NCI-H526 (cell line): ENCODE results near the gene PM20D2.
"Not testable (repeated sequence)": the region's sequence is repeated elsewhere in the genome, so short reads cannot be mapped to it uniquely, and the experiment has no call there.

Source experiments
- DNase-seq, 2 experiments: peaks; one replicate each; lab custom pipeline; 2025; lab: John Stamatoyannopoulos, UW

Gene PM20D2, protein sequence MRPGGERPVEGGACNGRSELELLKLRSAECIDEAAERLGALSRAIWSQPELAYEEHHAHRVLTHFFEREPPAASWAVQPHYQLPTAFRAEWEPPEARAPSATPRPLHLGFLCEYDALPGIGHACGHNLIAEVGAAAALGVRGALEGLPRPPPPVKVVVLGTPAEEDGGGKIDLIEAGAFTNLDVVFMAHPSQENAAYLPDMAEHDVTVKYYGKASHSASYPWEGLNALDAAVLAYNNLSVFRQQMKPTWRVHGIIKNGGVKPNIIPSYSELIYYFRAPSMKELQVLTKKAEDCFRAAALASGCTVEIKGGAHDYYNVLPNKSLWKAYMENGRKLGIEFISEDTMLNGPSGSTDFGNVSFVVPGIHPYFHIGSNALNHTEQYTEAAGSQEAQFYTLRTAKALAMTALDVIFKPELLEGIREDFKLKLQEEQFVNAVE

DNA sequence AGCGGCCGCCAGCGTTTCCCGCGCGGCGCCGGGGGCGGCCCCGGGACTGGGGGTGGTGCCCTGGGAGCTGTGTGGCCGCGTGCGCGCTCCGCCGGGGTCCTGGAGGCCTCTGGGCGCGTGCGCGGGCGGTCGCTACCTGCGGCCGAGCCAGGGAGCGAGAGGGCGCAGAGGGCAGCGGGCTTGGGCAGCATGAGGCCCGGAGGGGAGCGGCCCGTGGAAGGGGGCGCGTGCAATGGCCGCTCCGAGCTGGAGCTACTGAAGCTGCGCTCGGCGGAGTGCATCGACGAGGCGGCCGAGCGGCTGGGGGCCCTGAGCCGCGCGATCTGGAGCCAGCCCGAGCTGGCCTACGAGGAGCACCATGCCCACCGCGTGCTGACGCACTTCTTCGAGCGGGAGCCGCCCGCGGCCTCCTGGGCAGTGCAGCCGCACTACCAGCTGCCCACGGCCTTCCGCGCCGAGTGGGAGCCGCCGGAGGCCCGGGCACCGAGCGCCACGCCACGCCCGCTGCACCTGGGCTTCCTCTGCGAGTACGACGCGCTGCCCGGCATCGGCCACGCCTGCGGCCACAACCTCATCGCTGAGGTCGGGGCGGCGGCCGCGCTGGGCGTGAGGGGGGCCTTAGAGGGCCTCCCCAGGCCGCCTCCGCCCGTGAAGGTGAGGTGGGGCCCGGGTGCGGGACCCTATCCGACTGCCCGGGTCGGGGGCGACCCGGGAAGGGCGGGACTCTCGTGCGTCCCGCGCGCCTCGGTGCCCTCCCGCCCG lies at the start of gene PM20D2:
TSS of gene PM20D2 (plus strand) at position 100 of the 762 bp plus-strand sequence. CDS start at position 190, 90 bp downstream.
- DNase-seq = peak; percentile 28 to 83

DNA sequence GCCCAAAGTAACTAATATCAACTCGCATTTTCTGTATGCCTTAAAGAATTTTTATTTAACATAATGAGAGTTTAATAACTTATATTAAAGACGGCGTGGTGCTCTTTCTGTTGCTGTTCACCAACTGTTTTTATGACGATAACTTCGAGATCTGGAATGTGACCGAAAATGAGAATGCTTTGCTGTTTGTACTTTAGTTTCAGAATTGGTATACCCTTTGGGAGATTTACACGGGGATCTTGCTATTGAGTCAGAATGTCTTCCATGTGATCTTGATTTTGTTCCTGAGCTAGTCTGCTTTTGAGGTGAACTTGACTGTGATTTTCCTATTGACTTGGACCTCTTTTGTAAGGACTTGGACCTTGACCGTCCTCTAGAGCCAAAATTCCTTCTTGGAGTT lies 47.4 kb upstream of the PM20D2 start:
- no peak for DNase-seq

DNA sequence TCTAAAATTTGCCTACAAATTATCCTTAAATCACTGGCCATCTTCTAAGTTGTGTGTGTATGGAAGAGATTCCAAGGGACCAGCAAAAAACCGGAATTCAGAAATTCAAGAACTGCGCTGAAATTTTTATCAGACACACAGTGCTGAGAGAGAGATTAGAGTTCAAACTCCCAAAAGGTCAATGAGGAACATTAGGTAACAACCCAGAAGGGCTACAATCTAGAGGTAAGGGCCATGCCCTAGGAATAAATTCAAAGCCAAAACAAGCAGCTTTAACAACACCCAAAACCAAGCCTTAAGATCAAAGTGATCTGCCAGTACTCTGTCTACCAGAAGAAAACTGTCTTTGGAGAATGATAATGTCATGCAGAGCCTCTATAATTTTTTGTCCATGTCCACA lies 45.7 kb upstream of the PM20D2 start:
- no peak for DNase-seq

DNA sequence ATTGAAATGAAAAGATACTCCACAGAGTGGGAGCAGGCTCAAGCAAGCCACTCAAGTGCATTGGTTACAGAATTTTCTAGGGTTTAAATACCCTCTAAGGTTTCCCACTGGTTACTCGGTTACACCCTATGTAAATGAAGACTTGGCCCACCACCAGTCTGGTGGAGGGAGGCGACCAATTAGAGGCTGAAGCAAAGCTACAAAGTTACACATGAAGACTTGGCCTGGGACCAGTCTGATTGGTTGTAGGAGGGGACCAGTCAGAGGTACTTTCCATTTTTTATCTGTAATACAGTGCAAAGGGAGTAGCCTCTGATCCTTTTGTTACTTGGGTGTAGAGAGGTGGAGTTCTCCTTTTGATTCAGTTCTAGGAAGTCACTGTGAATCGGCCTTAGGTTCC lies 35.6 kb upstream of the PM20D2 start:
- no peak for DNase-seq

DNA sequence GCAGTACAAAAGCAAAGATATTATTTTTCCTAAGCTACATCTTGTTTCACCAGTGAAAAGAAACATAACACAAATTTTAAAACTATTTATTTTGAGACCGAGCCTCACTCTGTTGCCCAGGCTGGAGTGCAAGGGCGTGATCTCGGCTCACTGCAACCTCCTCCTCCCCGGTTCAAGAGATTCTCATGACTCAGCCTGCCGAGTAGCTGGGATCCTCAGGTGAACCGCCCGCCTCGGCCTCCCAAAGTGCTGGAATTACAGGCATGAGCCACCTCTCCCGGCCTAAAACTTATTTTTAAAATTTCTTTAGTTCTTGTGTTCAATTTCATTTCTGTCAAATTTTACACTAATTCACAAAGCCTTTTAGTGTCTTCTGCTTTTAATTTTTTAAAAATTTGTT lies 33.9 kb upstream of the PM20D2 start:
- DNase-seq = no peak

DNA sequence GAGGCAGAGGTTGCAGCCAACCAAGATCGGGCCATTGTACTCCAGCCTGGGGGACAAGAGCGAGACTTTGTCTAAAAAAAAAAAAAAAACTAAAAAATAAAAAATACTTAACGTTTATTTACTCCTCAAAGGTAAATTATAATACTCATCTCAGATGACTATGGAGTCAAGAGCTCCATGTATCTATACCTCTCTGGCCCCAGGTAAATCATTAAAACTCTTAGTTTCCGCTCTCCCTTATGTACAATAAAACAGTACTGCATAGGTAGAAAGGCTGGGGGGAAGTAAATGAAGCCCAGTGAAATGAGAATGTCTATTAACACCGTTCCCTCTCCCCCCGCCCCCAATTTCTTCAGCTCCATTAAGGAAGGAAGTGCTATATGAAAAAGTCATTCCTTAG lies 29.2 kb upstream of the PM20D2 start:
- no peak for DNase-seq

DNA sequence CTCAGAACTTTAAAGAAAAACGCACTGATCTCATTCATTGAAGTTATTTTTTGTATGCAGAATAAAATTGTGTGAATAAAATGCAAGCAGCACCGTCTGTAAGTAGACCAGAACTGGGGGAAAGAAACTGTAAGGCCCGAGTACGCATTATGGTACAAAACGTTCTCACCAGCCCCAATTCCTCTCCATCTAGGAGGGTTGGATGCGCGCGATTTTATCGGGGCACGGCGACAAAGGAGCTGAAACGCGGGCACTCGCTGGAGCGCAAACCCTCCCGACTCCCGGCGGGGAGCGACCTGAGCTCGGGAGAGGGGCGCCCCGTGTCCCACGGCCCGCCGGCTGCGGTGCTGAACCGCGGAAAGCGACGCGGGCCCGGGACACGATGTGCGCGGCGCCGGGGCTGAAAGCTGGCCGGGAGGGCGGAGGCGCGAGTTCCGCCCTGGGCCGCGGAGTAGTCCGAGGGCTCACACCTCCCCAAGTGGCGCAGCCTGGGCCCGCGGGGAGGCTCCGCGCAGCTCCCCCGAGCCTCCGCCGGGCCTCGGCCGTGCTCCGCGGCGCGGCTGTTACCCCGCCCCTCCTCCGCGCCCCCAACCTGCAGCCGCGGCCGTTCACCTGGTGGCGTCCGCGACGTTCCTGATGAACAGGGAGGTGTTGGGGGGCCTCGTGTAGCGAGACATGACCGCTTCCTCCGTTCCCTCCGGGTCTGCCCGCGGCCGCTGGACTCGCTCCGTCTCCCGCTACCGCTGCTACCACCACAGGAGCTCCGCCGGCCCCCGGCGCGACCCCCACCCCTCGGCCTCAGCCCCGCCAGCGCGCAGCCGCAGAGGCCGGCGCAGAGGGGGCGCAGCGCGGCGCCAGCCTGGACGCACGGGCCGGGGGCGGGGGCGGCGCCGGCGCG lies 28.4 kb upstream of the PM20D2 start, which contains the start of gene SRSF12:
TSS of gene SRSF12 (minus strand) at position 861 of the 898 bp plus-strand sequence. CDS start at position 677, 184 bp downstream.
- DNase-seq = peak; percentile 29 to 86

DNA sequence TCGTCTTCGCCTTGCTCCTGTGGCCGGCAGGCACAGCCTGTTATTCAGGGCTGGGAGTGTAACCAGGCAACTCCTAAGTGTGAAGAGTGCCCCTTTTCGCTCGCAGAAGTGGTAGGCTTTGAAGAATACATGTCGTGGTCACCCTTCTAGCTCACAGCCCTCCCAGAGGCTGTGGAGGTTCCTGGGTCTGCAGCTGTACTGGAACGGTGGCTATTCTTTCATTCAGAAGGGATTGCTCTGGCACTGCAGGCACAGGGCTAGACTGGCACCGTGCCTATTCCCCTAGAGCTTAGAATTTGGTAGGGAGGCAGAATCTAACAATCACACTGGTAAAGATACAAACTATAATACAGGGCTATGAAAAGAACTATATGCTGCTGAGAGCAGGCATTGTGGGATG lies 26.9 kb upstream of the PM20D2 start:
- DNase-seq = no peak

DNA sequence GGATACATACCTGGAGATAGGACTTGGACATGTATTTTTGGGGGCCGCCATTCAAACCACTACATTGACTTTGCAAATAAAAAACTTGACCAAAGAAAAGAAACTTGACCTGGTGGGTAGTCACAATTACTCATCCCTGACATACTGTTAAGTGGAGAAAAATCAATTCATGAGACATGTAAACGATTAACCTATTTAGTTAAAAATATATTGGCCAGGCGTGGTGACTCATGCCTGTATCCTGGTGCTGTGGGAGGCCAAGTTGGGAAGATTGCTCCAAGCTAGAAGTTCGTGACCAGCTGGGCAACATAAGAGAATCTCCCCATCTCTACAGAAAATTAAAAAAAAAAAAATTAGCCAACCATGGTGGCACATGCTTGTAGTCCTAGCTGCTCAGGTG lies 25.5 kb upstream of the PM20D2 start:
- DNase-seq = no peak

DNA sequence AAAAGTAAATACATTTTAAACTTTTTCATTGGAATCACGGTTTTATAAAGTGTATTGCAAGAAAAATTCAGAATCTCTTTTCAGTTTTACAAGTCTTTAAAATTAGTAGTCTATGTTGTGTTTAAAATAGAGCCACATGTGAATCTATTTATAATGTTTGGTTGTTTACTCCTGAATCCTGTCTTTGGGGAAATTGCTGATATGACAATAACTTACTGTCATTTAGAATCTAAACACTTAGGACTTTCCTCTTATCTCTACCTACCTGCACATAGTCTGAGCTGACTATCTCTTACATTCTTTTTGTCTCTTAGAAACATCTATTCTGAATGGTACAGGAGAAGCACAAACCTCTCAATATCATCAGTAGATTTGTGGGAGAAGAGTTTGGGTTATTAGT lies 23.9 kb upstream of the PM20D2 start:
- no peak for DNase-seq

DNA sequence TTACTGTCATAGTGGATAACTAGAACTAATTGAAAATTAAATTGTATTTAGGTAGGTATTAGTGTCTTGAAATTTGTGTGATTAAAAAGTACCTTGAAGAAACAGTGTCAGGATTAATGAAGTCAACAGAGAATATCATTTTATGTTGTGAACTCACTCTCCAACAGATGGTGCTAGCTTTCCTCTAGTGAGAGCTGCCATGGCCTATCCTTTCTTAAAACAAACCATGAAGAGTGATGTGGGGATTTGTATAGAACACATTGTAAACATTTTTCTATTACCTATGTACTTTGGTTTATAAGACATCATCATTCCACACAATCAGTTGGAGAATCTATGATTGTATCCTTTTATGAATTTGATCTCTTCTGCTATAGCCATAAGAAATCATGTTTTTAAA lies 23.2 kb upstream of the PM20D2 start:
- peak; percentile 39 to 68 for DNase-seq

DNA sequence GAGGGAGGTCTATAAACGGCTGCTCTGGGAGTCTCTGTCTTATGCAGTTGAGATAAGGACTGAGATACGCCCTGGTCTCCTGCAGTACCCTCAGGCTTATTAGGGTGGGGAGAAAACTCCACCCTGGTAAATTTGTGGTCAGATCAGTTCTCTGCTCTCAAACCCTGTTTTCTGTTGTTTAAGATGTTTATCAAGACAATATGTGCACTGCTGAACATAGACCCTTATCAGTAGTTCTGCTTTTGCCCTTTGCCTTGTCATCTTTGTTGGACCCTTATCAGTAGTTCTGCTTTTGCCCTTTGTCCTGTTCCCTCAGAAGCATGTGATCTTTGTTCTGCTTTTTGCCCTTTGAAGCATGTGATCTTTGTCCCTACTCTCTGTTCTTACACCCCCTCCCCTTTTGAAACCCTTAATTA lies 17.6 kb upstream of the PM20D2 start:
- not testable (repeated sequence) for DNase-seq

DNA sequence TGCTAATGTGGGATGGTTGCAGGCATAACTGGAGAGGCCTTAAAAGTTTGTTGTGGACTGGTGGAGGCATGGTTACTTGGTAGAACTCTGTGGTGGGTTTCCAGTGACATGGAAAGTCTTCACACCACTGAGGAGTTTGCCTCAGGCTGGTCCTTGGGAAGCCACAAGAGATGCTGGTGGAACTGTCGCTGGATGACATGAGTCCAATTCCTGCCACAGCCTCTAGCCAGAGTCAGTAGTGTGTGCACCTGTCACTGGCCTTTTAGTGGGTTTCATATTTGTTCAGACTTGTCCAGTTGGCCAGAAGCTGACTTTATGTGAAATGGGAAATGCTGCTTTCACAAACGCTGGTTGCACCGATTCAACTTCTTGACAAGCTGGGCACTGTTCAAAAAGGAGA lies 14.3 kb upstream of the PM20D2 start:
- DNase-seq = no peak

DNA sequence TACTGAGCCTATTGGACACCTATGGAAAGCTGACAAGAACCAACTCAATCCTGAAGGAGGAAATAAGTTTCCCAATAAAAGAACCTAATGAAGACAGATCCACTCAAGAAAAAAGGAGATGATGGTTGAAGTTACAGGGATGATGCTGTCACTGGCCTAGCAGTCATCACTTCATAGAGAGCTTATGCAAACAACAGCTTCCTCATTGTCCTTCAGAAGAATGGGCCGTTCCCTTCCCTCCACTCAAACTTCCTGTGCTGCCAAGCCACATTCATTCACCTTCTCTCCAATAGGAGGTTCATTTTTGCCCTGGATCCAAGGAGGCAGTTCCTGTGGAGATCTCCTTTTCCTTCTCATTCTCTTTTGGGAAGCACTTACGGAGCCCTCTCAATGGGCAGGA lies 13.8 kb upstream of the PM20D2 start:
- no peak for DNase-seq

DNA sequence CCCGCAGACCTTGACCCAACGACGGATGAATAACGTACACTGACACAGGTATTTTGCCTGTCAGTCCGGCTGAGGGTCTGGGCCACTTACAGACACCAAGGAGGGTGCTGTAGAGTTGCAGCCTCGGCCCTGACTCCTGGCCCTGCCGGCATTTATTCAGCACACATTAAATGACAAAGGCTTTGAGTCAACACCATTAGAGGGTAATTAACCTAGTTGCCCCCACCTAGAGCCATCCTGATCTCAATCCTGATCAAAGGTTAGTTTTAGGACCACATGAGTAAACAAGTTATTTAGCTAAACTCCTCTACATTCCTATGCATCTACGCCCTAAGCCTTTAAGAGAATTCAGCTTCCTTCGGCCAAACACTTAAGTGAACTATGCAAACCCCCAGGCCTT lies 11.9 kb upstream of the PM20D2 start:
- DNase-seq = no peak

DNA sequence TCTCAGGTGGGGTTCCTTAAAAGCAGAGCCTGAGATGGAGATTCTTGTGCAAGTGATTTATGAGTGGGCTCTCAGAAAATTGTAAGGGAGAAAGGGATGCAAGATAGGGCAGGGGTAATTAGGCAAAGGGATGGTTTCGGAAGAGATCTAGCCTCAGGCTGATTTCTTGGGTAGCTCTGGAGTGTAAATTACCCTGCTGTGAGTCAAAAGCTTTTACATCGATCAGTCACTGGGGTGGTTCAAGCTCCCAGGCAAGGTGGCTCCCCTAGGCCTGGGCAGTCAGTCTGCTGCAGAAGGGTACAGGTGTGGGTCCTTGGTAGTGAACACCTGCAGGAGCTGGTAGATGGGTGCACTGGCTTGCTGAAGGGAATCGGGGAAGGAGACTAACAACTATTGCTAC lies 11.1 kb upstream of the PM20D2 start:
- no peak for DNase-seq

DNA sequence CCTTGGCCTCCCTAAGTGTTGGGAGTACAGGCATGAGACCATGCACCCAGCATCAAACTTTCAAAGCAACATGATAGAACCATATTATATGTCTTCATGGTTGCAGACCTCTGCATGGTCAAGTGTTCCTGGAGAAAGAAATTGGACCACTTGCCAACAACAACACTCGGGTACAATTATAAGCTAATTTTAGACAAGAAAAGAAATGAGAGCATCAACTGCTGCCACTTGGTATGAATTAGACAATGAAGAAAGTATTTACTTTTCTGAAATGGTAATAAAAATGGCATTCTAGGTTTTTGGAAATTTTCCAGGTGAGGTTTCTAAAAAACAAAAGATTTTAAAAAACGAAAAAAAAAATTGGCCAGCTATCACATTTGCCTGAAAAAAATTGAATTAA lies 7.7 kb upstream of the PM20D2 start:
- DNase-seq = no peak

DNA sequence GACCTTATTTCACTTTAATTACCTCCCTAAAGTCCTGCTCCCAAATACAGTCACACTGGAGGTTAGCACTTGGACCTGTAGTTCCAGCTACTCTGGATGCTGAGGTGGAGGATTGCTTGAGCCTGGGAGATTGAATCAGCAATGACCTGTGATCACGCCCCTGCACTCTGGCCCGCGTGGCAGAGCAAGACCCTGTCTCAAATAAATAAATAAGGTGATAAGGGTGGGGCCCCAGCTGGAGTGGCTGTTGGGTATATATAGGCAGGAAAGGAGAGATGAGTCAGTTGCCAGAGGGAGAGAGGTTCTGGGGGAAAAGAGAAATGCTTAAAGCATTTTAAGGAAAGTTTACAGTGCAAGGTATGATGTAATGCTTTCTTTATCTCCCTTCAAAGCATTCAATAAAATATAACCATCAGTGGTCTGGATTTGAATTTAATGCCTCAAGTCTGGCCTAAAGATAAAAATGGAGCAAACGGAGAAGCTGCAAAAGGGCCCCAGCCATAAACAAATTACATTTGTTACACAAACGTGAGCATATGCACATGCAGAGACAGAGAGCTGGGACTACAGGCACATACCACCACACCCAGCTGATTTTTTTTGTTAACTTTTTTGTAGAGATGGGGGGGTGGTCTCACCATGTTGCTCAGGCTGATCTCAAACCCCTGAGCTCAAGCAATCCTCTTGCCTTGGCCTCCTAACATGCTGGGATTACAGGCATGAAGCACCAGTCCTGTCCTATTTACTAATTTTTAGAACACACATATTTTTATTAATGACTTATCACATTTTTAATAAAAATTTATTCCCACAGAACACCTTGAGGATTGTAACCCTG lies 6.1 kb upstream of the PM20D2 start:
- DNase-seq = peak in 1 of 2 experiments; percentile 15

DNA sequence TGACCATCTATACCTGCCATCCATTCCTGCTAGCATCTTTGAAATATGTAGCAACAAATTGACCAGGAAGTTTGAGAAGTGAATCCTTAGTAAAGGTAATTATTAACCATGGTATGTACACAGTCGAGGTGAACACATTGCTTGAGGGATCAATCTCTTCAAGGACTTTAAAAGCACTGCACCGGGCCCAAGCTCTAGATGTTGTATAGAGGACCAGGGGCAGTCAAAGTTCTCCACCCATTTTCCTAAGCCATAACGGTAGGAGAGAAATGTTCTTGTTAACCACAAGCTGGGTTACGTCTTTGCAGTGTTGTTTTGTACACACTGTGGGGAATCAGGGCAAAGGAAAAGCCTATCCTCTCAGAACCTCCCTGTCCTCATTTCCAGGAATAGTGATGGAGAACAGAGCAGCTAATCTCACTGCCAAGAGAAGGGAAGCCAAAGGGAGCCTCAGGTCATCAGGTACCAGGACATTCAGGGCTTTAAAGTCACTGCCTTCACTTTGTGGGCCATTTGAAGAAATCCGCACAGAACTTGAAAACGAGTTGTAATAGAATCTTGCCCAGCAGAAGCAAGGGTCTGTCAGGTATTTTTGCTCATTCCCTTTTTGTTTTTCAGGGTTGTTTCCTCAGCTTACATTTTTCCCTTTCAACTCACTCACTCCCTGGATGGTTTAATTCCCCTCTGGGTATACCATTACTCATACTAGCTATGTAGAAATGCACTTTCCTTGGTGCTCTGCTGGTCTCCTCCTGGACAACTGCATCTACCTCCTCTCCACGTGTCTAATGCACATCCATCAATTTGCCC lies 5.3 kb upstream of the PM20D2 start:
- peak in 1 of 2 experiments; percentile 24 for DNase-seq

DNA sequence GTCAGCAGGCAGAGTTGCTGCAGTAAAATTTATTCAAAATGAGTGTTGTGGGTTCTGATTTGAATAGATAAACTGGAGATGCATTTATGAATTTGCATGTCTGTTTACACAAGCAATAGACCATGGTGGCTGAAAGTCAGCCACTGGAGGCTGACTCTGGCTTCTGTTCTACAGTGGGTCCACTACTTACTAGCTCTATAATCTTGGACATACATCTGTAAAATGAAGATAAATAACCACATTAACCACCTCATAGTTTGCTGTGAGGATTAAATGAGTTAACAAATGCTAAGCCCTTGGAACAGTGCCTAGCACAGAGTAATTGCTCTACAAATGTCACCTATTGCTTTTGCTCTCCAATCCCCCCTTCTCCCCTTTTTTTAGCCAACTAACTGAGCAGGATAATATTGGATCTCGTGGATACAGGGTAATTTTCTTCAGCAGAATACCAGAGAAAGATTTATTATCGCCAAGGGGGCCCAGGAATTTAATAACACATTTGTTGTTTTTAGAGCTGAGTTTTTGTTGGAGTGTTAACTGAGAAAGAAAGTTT lies 1.4 kb upstream of the PM20D2 start:
- peak; percentile 94 to 97 for DNase-seq
